Measurements from ENCODE around the gene ATG13.

The ATG13 gene

GRCh38 chr11:46643531-46643930, 26.2 kb downstream of the ATG13 start:
- TF ChIP-seq, protein P1, sequence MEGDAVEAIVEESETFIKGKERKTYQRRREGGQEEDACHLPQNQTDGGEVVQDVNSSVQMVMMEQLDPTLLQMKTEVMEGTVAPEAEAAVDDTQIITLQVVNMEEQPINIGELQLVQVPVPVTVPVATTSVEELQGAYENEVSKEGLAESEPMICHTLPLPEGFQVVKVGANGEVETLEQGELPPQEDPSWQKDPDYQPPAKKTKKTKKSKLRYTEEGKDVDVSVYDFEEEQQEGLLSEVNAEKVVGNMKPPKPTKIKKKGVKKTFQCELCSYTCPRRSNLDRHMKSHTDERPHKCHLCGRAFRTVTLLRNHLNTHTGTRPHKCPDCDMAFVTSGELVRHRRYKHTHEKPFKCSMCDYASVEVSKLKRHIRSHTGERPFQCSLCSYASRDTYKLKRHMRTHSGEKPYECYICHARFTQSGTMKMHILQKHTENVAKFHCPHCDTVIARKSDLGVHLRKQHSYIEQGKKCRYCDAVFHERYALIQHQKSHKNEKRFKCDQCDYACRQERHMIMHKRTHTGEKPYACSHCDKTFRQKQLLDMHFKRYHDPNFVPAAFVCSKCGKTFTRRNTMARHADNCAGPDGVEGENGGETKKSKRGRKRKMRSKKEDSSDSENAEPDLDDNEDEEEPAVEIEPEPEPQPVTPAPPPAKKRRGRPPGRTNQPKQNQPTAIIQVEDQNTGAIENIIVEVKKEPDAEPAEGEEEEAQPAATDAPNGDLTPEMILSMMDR (IDR thresholded peaks at IDR 0.05; ENCODE audit: low read depth, low read length), result no peak
- DNase-seq (ENCODE audit: extremely low read depth, low read depth), result no peak

GRCh38 chr11:46643986-46644385, 26.6 kb downstream of the ATG13 start:
- no peak for DNase-seq (ENCODE audit: extremely low read depth, low read depth)

GRCh38 chr11:46649180-46649738, 31.9 kb downstream of the ATG13 start:
- TF ChIP-seq, protein P1 (IDR thresholded peaks at IDR 0.05; ENCODE audit: low read depth, low read length), result no peak
- DNase-seq (ENCODE audit: extremely low read depth, low read depth), result peak; percentile 87

More at GRCh38 chr11:46643986-46644385, 26.6 kb downstream of the ATG13 start:
- TF ChIP-seq, protein P1 (IDR thresholded peaks at IDR 0.05; ENCODE audit: low read depth, low read length), result no peak

DNA sequence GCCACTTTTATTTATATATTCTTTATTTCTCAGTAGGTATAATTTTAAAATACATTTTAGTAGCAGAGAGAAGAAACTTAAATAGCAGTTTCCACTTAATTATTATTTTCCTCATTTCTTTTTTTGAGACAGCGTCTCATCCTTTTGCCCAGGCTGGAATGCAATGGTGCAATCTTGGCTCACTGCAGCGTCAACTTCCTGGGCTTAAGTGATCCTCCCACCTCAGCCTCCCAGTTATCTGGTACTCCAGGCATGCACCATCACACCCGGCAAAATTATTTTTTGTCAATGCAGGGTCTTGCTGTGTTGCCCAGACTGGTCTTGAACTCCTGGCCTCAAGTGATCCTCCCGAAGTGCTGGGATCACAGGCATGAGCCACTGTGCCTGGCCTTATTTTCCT, 38.3 kb downstream of the ATG13 start:
- TF ChIP-seq, protein P1 (IDR thresholded peaks at IDR 0.05; ENCODE audit: low read depth, low read length), result no peak
- DNase-seq (ENCODE audit: extremely low read depth, low read depth), result no peak

- no peak for DNase-seq (ENCODE audit: extremely low read depth, low read depth)
- TF ChIP-seq, protein P1 (IDR thresholded peaks at IDR 0.05; ENCODE audit: low read depth, low read length), result no peak
Observed at GRCh38 chr11:46657186-46657585, 39.8 kb downstream of the ATG13 start.

GRCh38 chr11:46658259-46658658, 40.9 kb downstream of the ATG13 start:
- peak; percentile 51 for DNase-seq (ENCODE audit: extremely low read depth, low read depth)

DNA sequence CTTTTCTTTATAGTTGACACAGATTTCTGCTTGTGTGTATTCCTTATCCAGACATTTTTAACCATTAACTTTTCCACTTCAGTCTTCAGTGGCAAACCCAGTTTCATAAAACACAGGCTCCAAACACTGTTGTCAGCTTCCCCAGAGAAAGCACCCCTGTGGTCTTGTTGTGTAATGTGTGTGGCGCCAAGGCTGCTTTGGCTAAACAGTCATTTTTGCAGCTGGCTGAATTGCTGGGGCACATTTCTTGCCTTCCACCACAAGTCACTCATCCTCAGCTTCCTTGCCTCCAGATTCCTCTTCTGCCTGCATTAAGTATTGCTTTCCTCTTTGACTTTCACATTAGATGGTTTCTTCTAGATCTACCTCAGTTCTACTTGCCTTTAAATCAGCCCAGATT, 42.6 kb downstream of the ATG13 start:
- TF ChIP-seq, protein P1 (IDR thresholded peaks at IDR 0.05; ENCODE audit: low read depth, low read length), result no peak
- peak; percentile 12 for DNase-seq (ENCODE audit: extremely low read depth, low read depth)

More at GRCh38 chr11:46658259-46658658, 40.9 kb downstream of the ATG13 start:
- TF ChIP-seq, protein P1 (IDR thresholded peaks at IDR 0.05; ENCODE audit: low read depth, low read length), result no peak

All from AG09319 (cell line).